Muscle of back (tissue), 11 donors: ENCODE results near the gene RCAN2. TPM values are rescaled to one million over a fixed set of nuclear protein-coding genes. Genes with fewer than 3 reads are reported as not detected.
A peak's percentile ranks its signal among the peaks of the same experiment; 100 is the strongest.
"Not testable (repeated sequence)": the region's sequence is repeated elsewhere in the genome, so short reads cannot be mapped to it uniquely, and the experiment has no call there.

ENCODE experiments used
- DNase-seq, 3 donors: peaks; one replicate each; pipeline versions ENCODE4 v3.0.0 to v3.0.0-alpha.2; 2013
- polyA plus RNA-seq, 10 donors: library from polyadenylated mRNA; unstranded; fragments of 120-200 nt; gene quantifications; one replicate each; pipeline ENCODE4 v1.2.1, GENCODE V29; 2013; ENCODE audit not compliant: insufficient read length in 10 of 10

Gene RCAN2
- polyA plus RNA-seq, 10 donors = 3.6 to 7.2 (median 4.7) TPM

DNA sequence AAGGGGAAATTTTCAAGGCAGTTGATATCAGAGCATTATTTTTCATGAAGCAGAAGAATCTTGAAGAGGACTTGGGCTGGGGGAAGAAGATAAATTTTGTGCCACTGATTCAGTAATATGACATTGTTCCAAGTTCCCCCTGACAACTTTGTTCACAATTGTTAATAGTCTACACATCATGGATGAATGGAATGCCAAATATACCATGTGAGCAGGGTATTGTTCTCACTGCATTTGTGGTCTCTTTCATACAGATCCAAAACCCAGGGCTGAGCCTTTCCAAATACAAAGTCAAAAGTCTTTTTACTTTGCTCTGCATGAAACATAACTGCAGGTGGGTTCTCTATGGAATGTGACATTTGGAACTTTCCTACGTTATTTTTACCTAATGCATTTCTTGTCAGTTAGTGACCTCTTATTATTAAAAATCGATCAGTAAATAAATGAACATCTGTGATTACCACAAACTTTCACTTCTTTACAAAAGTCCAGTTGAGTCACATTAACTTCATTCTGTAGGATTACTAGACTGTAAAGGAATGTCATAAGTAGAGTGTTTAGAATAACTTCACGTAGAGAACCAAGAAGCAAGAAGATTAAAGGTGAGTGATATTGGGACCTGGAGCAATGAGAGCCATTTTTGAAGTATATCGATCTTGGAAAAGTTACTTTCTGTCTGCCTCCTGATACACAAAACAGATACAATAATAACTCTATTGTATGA lies 100.9 kb downstream of the RCAN2 start:
- no peak for DNase-seq

DNA sequence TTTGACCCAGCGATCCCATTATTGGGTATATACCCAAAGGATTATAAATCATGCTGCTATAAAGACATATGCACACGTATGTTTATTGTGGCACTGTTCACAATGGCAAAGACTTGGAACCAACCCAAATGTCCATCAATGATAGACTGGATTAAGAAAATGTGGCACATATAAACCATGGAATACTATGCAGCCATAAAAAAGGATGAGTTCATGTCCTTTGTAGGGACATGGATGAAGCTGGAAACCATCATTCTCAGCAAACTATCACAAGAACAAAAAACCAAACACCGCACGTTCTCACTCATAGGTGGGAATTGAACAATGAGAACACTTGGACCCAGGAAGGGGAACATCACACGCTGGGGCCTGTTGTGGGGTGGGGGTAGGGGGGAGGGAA lies 103.5 kb downstream of the RCAN2 start:
- not testable (repeated sequence) for DNase-seq

DNA sequence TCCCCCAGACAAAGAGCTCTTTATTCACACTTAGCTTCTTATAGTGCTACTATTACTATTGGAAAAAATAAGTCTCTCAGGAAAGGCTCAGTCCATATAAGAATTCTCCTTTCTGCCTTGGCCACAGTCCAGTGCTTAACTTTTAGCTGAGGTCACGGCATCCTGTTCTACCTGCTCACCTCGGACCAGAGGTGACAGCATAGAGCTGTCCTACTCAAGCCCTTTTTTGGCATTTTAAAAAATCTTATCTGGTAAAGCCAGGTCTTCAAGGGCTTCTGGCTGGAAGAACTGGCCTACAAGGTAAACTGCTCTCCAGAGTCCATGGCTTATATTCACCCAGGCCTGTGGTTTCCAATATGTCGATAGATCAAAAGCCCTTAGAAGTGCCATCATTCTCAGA lies 109.7 kb downstream of the RCAN2 start:
- DNase-seq = no peak

DNA sequence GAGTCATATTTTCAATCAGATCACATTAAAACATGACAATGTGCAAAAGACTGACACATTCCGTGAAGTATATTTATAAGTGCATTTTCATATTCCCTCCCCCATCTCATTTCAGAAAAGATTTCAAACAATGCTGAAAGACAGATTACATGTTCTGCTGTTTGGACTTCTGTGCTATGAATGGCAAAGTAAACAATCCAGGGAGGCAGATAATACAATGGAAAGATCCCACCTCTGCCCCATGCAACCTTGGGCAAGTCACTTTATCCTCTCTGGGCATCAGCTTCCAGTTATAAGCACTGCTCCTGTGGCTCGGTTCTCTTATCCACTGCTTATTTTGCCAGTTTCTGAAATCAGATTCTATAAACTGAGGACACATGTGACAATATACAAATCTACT lies 110.2 kb downstream of the RCAN2 start:
- no peak for DNase-seq

DNA sequence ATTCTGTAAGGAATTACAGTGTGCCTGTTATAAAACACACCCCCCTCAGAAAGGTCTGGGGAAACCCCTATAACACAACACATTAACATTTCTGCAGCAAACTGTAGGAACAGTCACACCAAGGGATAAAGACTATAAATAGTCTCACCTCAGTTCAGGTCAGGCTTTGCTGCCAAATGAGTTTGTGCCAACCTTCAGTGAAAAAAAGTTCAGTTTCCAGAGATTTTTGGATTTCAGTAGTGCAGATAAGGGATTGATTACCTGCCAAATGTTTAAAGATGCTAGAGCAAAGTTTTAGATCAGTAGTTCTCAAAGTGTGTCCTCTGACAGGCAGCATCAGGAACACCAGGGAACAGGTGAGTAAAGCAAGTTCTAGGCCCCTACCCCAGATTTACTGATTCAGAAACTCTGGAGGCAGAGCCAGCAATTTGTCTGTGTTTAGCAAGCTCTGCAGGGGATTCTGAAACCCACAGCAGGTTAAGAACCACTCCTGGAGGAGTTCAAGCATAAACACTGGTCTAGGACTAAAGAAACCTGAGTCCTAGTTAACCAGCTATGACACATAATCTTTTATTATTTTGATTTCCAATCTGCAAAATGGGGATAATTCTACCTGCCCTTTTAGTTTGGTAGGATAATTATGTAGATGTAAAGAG lies 111.0 kb downstream of the RCAN2 start:
- DNase-seq = no peak

DNA sequence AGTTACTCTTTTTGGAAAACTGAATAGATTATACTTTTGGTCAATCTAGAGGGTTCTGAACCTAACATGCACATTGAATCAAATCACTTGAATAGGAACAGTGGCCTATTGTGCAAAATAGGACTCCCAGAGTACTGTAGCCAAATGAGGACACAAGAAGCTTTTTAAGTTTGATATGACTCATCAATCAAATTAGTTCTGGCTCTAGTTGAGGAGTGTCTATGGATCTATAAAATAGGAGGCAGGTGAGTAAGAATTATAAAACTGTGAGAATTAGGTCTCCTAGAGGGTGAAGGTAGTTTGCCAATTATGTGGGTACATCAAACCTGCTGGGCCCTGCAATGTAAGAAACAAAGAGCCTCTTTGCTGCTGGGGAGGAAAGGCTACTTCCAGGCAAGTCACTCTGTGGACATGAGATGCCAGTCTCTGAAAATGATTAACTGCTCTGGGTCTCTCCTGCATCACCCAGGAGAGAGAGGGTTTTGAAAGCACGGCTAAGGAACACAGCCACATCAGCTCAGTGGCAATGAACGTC lies 112.3 kb downstream of the RCAN2 start:
- no peak for DNase-seq

DNA sequence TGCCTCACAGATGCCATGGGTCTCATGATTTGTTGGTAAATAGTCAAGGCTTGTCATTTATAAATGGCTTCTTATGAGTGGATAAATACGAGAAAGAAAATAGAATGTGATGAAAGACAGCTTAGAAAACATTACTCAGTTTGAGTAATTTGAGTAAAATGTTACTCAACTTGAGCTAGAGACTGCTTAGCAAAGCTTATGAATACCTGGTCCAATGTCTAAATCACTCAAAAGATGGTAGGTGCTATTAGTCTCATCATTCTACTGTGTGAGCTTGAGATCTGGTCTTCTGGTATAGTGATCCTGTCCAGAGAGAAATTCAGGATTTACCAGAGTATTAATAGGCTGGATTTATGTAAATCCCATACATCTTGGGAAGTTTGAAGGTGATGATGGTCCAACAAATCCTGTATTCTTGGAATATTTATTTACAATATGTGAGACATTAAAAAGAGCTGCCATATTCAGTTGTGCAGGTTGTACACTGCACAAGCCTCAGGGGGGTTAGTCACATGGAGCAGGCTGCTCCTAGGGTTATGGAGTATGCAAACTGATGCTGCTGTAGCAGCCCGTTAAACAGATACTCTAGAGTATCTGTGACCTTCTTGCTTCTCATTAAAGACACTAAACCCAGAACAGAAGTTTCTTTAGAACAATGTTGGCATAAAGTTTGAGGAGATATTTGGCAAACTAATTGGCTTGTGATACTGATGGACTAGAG lies 112.9 kb downstream of the RCAN2 start:
- DNase-seq = no peak

DNA sequence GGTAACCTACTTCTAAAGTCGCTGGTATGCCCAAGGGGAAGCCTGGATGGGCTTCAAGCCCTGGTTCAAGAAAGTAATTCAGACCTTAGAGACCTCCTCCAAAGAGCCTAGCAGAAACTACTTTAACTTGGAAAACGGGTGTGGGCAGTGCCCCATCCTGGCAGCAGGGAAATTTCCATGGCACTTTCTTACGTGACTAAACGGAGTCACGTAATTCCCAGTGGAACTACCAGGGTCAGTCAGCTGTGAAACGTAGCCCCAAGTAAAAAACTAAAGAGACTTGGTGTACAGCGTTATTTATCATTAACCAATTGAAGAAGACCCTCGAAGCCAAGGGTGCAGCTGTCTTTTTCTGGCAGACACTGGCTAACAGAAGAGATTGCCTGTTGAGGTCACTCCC lies 114.0 kb downstream of the RCAN2 start:
- DNase-seq = no peak

DNA sequence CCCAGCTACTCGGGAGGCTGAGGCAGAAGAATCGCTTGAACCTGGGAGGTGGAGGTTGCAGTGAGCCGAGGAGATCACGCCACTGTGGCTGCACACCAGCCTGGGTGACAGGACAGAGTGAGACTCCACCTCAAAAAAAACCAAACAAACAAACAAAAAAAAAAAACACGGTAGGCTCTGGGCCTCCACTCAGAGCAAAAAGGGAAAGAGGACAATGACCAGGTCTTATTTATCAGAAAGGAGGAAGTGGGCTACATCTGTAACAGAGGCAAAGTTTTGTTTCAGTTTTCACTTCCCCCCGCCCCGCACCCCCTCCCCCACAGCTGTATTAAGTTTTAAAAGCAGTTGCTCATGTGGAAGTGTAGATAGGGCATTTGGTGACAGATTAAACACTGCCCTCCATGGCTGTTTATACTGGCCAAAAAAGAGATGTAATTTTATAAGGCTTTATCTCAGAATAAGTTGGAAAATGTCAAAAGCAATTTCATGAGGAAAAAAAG lies 114.6 kb downstream of the RCAN2 start:
- peak in 2 of 3 donors; percentile 5 to 11 for DNase-seq

DNA sequence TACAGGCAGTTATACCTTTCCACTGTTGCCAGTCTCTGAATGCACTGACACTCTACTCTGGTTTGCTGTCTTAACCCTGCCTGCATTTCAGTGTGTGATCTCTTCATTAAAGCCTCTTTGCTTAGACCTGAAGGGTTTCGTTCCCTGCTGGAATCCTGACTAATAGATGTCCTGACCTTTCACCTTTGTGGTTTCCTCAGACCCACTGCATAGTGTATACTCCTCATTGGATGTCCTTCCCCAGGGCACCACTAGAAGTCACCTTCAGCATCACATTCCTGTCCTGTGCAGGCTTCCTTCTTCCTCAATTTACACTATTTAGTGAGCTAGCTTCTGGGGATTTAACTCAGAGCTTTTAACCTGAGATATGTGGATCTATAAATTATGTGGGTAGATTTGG lies 120.6 kb downstream of the RCAN2 start:
- no peak for DNase-seq

DNA sequence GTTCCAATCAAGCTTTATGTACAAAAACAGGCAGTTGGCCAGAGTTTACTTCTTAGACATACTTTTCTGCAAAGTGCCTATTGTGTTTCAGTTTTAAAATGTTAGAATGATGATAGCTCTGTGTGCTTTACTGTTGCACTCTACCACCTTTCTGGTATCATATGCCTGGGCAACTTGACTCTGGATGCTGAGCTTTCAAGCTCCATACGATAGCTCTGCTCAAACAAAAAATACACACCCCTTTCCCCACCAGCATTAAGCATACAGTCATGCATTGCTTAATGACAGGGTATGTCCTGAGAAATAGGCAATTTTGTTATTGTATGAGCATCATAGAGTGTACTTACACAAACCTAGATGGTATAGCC lies 123.1 kb downstream of the RCAN2 start:
- DNase-seq = no peak

DNA sequence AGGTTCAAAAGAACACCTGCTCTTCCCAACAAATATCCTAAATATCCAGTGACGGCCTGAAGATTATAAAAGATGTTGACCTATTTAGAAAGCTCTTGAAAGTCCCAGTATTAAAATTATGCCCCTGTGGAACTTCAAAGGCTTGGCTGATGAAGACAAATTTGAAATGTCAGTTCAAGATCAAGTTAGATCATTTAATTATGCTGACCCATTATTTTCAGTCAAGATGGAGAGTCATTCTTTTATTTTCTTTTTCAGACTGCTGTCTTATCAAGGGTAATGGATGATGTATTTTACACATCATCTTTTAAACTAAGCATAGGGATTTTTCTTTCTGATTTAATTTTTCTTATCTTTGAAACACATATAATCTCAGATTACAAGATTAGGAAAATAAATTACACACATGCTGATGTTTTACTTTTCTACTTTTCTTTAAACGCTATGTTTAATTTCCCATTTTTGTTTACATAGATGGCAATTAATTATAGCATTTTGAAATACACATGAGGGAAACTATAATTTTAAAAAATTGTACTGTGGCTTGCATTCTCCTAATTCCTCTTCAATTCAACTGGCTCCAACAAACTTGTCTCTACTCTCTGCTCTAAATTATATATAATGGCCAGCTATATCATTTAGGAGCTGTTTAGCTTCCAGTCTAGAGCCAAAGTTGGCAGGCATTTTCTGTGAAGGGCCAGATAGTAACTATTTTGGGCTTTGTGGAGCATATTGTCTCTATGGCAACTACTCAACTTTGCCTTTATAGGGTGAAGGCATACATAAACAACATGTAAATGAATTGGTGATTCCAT lies 123.7 kb downstream of the RCAN2 start:
- peak in 2 of 3 donors; percentile 3 to 19 for DNase-seq

DNA sequence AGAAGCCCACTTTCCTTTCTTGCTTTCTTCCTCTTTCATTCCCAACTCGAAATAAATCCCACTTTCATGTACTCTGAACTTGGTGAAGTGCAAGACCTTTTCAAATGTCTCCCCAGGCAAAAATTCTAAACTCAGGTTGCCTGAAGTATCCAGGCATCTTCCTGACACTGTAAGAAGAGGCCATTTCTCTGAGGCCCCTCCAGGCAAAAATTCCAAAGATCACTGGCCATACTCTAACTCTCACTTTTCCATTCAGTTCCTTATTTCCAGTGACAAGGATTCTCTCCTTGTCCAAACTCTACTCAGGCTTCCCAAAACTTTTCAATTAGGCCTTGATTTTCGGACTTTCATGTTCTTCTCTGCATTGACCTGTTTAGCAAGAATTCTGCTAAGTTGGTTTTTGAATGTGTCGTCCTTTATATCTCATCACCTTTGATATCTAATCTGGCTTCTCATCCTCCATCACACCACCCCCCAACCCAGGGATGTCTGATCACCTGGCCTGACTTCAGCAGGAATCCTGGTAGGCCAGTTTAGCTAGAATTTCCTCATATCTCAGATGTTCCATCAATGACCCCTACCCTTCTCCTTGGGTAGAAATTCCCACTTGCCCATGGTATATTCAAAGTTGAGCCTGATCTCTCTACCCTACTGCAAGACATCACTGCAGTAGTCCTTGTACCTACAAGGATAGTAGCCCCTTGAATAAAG lies 124.9 kb downstream of the RCAN2 start:
- DNase-seq = no peak

DNA sequence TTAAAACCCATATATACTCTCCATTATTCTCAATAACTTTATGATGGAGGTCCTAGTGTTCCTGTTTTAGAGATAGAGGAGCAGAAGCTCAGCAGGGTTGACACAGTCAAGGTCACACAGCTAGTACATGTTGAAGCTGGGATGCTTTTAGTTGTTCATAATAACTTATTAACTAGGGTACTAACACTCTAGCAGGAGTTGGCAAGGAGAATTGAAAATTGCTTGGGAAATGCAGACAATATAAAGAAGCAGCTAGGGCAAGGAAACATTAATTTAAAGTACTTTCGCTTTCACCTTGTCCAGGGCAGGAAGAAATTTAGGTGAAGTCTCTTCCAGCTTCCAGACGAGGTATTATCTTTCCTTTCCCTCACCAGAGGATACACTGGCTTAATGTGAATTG lies 133.7 kb downstream of the RCAN2 start:
- DNase-seq = no peak

DNA sequence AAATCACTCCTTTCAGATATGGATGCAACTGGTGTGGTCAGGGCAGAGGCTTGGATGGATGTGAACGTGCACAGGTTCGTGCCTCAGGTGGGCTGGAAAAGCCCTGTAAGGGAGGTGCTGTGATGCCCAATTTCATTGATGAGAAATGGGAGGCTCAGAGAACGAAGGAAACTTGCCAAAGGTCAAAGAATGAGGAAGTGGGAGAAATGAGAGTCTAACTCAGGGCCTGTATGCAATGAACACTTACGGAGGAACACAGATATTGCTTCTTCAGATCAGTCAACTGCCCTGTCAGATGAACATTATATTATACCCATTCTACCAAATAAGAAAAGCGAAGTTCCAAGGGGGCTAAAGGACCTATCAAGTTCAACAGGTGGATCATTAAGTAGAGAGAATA lies 134.7 kb downstream of the RCAN2 start:
- DNase-seq = no peak

DNA sequence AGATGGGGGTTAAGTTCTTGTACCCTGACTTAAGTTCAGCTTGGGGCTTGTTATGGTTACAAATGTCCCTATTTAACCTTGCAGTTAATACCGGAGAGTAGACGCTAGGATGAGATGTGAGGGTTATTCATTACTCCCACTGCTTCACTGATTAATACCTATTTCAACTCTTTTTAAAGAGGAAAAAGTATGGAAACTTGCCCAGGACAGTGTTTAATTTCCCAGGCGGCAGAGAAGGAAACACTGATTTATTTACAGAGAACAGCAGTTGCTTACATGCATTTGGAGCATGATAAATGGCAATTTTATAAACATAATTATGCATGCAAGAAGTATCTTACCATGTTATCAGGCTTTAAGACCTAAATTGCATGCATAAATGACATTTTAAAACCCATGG lies 137.7 kb downstream of the RCAN2 start:
- peak in 1 of 3 donors; percentile 11 for DNase-seq

DNA sequence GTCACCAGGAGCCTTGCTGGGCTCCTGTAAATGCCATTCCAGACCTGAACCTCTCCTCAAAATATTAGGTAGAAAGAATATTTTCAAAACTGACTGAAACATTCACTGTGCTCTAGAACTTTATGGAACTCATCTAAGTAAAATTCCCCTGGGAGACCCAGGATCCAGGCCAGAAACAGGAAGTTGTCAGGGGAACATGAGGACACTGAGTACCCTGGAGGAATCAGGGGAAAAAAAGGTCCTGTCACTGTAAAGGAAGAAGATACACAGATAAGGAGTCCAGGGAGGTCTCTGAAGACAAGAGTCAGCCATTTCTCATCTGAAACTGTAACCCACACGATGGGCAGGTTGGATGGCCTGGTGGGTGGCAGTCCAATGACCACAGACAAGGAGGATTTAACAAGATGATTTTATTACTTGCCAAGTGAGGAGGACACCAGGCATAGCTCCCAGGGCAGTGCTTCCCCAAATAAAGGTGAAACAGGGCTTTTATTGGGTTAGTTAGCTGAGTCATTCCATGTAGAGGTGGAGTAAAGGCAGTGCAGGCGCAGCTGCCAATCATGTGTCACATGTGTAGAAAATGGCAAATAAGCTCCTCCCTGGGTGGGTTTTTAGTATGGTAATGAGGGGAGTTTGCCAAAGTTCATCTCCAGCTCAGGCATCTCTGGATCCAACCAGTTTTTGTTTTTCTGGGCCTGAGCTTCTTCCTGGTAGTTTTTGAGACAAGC lies 138.5 kb downstream of the RCAN2 start:
- no peak for DNase-seq

DNA sequence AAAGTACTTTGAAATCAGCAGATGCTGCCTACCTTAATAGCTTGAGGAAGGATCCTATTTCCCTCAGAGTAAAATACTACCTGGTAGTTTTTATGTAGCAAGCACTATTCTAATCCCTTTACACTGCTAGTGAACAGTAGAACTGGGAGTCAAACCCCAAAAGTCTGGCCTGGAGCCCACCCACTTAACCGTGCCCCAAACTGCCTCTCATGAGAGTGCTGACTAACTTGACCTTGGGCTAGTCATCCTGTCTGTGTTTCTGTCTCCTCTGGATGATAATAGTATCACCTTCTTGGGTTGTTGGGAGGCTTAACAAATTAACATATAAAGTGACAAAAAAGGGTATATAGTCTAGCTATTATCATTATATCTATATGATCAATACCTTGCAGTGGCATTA lies 140.5 kb downstream of the RCAN2 start:
- DNase-seq = no peak

DNA sequence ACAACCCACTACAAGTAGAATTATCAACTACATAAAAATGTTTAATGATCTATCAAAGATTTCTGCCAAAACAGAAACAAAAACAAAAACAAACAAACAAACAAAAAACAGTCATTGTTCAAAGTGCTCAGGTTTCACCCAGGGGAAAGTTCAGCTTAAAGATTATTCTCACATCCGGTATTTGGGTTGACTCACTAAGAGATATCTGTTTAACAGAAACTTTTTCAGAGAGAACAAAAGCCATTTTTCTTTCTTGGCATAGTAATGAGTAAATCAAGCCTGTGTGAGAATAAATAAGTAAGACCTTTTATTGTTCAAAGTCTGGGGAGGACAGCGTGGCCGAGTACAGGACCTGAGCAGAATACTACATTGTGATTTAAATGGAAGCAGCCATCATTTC lies 143.6 kb downstream of the RCAN2 start:
- DNase-seq = no peak

DNA sequence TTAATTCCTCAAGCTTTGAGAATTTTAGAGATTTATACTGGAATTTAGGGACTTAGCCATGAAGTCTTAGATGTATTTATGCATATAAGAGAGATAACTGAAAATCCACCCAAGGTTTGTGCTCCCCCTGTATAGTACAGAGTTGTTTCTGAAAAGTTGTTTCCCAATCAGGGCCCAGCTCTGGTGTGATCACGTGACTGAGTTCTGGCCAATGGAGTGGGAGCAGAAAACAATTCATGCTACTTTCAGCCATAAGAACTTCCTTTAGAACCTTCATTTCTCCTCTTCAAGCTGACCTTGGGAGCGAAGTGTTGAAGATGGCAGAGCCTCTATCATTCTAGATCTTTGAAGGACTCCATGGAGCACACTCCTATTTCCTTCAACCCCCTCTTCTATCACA lies 151.0 kb downstream of the RCAN2 start:
- DNase-seq = no peak
